ENCODE results near the gene FGB.

FGB gene

GRCh38 chr4:154597798-154598774, 35.3 kb downstream of the FGB start:
- no peak for DNase-seq

- no peak for DNase-seq
Observed at GRCh38 chr4:154602404-154603020, 39.7 kb downstream of the FGB start.

- no peak for DNase-seq
Observed at GRCh38 chr4:154603033-154603943, 40.5 kb downstream of the FGB start.

GRCh38 chr4:154604696-154605200, 41.9 kb downstream of the FGB start:
- DNase-seq = no peak

DNA sequence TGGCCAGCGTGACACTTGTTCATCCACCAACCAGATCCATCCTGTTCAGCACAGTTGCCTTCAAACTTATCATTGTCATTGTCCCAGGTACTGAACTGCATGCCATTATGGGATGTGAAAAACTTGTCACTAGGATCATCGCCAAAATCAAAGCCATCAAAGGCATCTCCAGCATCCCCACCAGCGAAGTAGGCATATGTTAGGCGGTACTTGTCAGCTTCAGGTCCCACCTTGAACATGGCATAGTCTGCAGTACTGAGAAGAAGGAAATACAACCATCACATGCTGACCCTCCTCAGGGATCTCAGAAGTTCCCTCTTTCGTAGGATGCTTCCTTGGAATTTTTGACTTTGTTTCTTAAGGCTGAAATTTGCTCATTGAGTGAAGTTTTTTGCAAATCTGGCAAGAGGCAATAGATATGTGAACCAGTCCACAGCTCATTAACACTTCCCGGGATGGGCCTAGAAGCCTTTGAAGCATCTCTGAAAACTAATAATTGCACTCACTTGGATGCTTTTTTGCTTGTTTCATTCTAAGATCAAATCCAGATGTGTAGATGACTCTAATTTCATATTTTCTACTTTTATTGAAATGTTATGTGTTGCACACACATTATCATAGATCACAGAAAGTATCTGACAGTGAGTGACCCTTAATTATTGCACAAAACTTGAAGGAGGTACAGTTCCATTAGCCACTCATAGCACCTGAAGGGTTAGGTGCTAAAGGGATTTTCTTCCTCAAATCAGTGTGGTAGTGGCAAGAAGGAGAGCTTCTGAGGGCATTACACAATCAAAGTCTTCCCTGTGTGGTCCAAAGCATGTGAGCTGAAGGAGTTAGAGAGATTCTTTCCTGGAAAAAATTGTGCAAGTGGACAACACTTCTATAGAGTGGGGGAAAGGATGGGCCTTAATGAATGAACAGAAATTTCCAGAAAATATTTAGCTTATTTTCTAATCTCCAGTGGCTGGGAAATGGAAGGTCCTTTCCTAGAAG, 44.2 kb downstream of the FGB start:
- DNase-seq = no peak

DNA sequence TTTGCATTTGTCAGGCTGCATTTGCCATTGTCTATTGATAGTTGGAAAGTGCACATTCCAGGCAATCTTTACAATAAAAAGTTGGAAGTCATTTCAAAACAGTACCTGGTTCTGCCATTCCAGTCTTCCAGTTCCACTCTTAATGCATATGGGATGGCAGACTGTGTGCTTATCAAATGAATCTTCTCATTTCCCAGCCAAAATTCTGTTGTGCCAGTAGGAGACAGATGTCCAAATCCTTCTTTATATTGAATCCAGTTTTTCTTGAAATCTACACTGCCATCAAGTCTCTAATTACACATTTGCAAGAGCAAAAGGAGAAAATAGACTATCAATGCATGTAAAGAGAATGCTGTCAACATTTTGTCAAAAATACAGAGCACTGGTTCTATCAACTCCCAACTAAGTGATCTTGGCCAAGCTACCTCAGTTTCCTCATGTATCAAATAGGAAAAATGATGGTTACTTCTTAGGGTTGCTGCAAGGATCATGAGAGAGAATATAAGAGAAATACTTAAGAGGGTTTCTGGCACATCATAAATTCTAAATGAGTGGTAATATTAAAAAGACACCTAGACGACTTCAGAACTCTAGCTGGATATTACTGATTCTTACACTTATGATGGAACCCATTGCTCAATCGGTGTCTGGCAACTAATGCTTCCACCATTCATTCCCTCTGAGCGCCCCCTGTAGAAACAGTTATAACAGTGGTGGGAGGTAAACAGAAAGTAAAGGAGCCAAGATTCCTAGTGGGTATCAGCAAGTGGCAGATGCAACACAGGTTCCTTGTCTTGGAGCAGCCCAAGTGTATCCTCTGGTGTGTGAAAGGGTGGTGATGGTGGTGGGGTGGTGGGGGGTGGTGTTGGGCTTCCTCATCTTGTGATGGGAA, 45.8 kb downstream of the FGB start:
- no peak for DNase-seq

DNA sequence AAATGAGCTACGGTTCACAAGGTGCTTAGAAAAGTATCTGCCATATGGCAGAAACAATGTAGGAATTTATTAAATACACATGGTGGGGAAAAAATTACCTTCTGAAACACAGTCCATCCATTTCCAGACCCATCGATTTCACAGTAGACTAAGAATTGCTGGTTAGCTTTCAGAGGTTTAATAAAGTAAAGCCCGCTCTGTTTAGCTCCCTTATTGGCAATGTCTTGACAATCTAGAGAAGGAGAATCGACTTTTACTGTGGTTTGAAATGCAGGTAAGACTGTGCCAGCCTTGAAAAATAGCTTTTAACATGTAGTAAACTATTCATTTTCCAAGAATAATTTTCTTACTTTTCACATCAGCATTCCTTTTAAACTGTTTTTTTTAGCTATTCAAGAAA, 46.7 kb downstream of the FGB start:
- DNase-seq = no peak

DNA sequence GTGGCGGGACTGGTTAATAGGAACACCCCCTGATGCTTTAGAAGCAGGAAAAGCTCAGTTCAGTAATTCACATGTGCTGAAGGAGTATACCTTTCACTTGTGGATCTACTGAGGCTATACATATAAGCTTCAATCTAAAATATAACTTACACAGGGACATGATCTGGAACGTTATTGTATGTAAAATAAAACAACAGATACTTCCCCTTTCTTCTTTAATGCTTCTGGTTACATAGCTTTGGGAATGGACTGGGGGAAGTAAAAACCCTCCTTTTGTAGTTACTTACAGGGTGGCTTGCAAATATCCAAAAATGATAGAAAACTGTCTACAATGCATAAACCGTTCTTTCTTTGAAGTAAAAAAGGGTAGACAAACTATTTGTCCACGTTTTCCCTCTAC, 47.8 kb downstream of the FGB start:
- DNase-seq = no peak

- DNase-seq = no peak
Observed at GRCh38 chr4:154611833-154612232, 49.0 kb downstream of the FGB start.

DNA sequence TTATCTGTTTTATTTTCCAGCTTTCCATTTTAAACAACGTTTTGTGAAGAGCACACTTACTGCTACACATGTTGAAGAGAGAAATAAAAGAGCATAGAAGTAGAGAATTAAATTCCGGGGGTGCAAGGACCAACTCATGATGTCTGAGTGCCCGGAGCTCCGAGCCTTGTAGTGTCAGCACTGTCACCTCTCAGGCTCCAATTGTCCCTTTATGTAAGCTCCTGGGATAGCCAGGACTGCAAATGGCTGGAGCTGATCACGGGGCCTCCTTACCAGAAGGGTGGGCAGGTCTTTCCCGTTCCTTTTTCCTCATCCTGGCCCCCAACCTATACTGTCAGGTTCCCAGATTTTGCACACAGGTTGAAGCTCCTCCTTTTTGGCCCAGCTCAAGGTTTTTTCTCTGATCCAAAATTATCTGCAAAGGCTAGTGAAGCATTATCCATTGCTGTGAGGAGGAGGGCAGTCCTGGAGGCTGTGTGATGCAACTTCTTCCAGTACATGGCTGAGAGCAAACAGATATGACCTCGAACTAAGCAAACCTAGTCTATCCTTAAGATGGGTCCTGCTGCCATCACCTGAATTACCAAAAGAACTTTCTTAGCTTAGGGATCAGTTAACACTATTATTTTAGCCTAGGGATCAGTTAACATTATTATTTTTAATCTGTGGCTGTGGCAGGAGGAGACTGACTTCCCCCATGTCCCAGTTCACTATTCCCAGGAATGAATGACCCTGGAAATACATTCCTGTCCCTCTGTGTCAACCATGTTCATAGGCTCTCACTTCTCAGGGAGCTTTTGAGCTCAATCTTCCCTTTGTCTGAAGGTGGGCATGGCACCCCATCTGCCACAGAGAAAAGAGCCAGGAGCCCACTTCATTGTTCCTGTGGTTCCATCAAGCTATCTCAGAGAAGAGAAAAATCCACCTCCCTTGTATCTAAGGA, 49.9 kb downstream of the FGB start, which contains the start of gene FGG:
TSS of gene FGG (minus strand) at position 185 of the 943 bp plus-strand sequence. CDS start at position 138, 47 bp downstream.
- DNase-seq = no peak

GRCh38 chr4:154614306-154614705, 51.5 kb downstream of the FGB start:
- no peak for DNase-seq

DNA sequence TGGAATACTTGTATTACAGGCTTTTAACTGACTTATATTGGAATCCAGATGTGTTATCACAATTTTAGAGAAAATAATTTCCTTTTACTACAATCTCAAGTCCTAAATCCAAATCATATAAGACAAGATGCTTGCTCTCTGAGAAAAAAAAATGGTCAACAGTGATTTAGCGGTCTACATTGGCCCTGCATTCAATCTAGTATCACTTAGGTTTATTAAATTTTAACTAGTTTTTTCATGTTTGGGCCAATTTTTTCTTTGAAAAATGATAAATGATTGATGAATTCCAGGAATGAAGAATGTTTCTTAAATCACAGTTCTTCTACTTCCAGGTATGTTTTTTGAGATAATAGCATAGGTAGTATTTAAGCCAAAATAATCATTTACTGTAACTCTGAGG, 52.4 kb downstream of the FGB start:
- DNase-seq = no peak

GRCh38 chr4:154616287-154616686, 53.5 kb downstream of the FGB start:
- DNase-seq = no peak

DNA sequence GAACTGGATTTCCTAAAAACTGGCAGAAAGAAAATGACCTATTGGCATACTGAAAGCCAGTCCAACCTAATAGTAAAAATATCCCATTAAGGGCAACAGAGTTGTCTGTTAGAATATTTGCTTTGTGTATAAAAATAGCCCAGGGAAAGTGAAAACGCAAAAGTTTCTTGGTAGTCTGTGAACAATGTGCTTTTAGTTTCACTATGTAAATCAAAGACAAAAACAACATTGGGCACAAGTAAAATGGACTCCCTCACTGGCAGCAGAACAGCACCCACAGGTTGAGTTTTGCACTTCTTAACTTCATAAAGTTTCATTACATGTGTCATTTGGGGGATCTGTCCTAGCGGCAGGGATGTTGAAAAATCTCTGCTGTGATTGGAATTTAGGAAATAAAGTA, 53.9 kb downstream of the FGB start:
- no peak for DNase-seq

GRCh38 chr4:154617820-154618317, 55.1 kb downstream of the FGB start:
- no peak for DNase-seq

DNA sequence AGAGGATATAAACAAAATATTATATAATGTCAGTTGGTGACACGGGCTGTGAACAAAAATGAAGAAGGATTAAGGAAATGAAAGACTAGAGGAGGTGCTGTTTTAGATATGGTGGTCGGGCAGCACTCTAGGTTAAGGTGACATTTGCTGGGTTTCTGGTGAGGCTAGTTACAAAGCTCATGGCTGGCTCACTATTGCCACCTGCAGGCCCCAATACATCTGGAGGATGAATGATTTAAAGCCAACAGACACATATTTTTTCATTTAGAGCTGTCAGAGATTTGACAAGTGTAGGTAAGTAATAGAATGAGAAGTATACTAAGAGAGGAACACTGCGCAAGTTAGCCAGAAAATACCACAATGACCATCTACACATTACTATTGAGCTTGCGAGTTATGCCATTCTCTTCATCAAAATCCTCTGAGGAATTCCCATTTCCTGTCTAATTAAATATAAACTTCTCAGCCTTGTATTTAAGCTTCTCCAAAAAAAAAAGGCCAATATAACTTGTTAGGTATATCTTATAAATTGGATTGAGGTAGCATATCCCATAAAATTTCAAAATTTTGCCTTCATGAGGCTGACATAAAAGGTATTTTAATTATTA, 56.0 kb downstream of the FGB start:
- DNase-seq = peak; percentile 47

DNA sequence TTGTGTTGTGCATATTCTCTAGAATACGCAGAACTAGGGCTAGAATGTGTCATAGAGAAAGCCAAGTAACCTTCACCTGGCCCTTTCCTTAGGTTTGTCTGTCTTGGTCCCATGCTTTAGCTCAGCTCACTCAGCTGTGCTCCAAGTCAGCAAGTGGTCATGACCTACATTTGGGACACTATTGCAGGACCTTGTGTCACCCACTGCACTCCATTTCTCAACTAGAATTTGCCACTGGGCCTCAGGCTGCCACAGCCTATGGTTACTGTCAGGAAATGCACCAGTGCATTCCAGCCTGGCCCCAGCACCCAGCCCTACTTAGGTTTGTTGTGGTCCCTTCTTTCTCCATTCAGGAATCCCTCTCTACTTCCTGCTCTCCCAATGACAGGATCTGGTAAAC, 57.3 kb downstream of the FGB start:
- DNase-seq = no peak
